ENCODE data around the gene PTPRT.

The PTPRT gene

DNA sequence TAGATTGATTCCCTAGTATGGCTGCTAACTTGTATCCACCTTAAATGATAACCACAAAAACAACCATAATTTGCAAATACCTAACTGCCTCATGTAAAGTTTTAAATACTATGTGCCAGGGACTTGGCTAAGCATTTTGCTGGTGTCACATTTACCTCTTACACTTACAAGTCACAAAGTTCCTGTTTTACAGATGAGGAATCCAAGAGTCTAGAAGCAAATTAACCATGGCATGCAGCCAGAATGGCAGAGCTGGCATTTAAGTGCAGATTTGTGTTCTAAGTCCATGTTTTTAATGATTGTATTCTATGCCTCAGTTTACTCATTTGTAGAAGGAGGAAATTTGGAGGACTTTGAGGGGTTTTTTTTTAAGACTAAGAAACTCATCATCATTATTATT is 696.7 kb downstream of the PTPRT start:
- no peak overlapping the region for H3K4me3 ChIP-seq (ENCODE audit: insufficient read depth, low read depth, low read length)
- no peaks in the 10 kb centered on the region for H3K36me3 ChIP-seq (ENCODE audit: control insufficient read depth, insufficient read depth, low read length)
- no peak overlapping the region for H3K27ac ChIP-seq (ENCODE audit: insufficient read depth, low read depth, low read length, poor library complexity, severe bottlenecking)
- H3K4me1 ChIP-seq (ENCODE audit: control insufficient read depth, insufficient read depth, low read length): no peaks in the 10 kb centered on the region
- no peaks in the 10 kb centered on the region for H3K27me3 ChIP-seq (ENCODE audit: control insufficient read depth, insufficient read depth, low read length, poor library complexity, severe bottlenecking)
- no peaks in the 10 kb centered on the region for H3K9me3 ChIP-seq (ENCODE audit: control insufficient read depth, low read length)

DNA sequence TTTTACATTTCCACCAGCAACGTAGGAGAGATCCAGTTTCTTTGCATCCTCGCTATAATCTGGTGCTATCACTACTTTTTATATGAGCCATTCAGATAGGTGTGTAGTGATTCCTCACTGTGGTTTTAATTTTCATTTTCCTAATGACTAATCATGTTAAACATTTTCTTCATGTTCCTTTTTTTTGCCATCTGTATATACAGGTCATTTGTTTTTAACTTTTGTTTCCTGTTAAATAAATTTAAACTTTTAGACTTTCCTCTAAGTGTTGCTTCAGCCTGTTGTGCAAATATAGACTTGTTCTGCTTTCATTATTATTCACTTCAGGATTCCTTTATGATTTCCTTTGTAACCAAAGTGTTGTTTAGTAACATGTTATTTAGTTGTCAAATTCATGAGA is 697.4 kb downstream of the PTPRT start:
- Histone ChIP-seq H3K27ac (ENCODE audit: insufficient read depth, low read depth, low read length, poor library complexity, severe bottlenecking) (no peak overlapping the region), H3K36me3 (ENCODE audit: control insufficient read depth, insufficient read depth, low read length) (no peaks in the 10 kb centered on the region), H3K9me3 (ENCODE audit: control insufficient read depth, low read length) (no peaks in the 10 kb centered on the region), H3K4me1 (ENCODE audit: control insufficient read depth, insufficient read depth, low read length) (no peaks in the 10 kb centered on the region), H3K4me3 (ENCODE audit: insufficient read depth, low read depth, low read length) (no peak overlapping the region), H3K27me3 (ENCODE audit: control insufficient read depth, insufficient read depth, low read length, poor library complexity, severe bottlenecking) (no peaks in the 10 kb centered on the region)
- 77% methylated on average over 2 of the region's 2 CpGs; no CpG with 5 or more reads in 1 of the 2 experiments for WGBS, 2 experiments

DNA sequence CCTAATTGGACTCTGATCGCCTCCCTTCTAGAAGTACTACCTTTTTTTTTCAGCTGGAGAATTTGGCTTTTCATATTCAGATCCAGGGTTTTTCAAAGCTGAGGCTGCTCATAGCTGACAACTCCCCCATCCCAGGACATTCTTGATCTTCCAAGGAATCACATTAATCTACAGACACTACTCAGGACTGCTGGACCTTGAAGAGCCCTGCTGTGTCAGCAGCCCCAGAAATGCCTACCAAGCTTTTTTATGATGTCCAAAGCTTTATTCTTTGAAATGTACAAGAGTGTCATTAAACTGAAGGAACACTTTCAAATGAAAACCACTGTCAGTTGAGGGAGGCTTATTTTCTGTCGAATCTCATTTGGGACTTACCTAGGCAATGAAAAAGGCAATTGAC is 704.1 kb downstream of the PTPRT start:
- Histone ChIP-seq H3K27me3 (ENCODE audit: control insufficient read depth, insufficient read depth, low read length, poor library complexity, severe bottlenecking) (no peaks in the 10 kb centered on the region), H3K9me3 (ENCODE audit: control insufficient read depth, low read length) (no peaks in the 10 kb centered on the region), H3K36me3 (ENCODE audit: control insufficient read depth, insufficient read depth, low read length) (no peaks in the 10 kb centered on the region), H3K4me1 (ENCODE audit: control insufficient read depth, insufficient read depth, low read length) (peaks cover 7% of the 10 kb centered on the region), H3K27ac (ENCODE audit: insufficient read depth, low read depth, low read length, poor library complexity, severe bottlenecking) (no peak overlapping the region), H3K4me3 (ENCODE audit: insufficient read depth, low read depth, low read length) (no peak overlapping the region)
- WGBS, 2 experiments: 83 to 86% methylated on average over 2 of the region's 2 CpGs

DNA sequence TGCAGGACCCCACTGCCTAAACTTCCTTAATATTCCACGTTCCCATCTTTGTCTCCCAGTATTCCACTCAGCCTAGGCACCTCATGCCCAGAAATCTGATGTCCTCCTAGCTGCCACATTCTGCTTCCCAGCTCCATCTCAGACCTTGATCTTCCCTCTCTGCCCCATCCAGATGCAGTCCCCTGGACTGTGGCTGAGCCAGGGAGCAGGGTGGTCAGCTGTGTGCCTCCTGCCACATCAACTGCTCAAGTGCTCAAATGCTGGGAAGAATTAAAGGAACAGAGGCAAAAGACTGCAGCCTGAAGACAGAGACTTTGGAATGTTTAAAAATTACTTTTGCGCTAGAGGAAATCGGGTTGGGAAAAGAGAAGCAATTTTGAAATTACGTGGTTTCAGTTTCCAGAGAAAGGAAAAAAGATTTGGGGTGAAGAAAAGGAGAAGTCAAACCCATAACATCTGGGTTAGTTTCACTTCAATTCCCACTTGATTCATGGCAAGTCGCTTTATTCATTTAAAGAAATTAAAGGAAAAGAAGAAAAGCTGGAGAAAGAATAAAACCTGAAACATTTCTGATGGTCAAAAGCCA is 704.8 kb downstream of the PTPRT start:
- Histone ChIP-seq H3K4me3 (ENCODE audit: insufficient read depth, low read depth, low read length) (no peak overlapping the region), H3K4me1 (ENCODE audit: control insufficient read depth, insufficient read depth, low read length) (peaks cover 7% of the 10 kb centered on the region), H3K27ac (ENCODE audit: insufficient read depth, low read depth, low read length, poor library complexity, severe bottlenecking) (no peak overlapping the region), H3K9me3 (ENCODE audit: control insufficient read depth, low read length) (no peaks in the 10 kb centered on the region), H3K36me3 (ENCODE audit: control insufficient read depth, insufficient read depth, low read length) (no peaks in the 10 kb centered on the region), H3K27me3 (ENCODE audit: control insufficient read depth, insufficient read depth, low read length, poor library complexity, severe bottlenecking) (no peaks in the 10 kb centered on the region)
- WGBS, 2 experiments: 93 to 94% methylated on average over 4 to 5 of the region's 5 CpGs

DNA sequence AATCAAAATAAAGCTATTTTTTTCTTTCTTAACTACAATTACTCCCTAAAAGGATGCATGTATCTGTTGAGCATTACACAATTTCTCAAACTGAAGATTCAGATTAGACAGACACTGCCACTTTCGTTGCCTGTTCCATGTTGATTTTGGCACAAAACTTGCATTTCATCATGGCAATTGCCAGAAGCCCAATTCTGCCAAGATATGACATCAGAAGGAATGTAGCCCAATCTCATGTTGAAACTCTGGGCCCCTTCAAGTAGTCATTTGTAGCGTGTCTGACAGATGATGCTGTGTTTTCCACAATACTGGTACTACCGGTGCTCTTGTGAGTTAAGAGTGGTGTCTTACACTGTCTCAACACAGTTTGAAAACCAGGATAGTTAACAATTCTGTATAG is 705.4 kb downstream of the PTPRT start:
- Histone ChIP-seq H3K27me3 (ENCODE audit: control insufficient read depth, insufficient read depth, low read length, poor library complexity, severe bottlenecking) (no peaks in the 10 kb centered on the region), H3K9me3 (ENCODE audit: control insufficient read depth, low read length) (no peaks in the 10 kb centered on the region), H3K4me3 (ENCODE audit: insufficient read depth, low read depth, low read length) (no peak overlapping the region), H3K4me1 (ENCODE audit: control insufficient read depth, insufficient read depth, low read length) (peaks cover 7% of the 10 kb centered on the region), H3K36me3 (ENCODE audit: control insufficient read depth, insufficient read depth, low read length) (no peaks in the 10 kb centered on the region), H3K27ac (ENCODE audit: insufficient read depth, low read depth, low read length, poor library complexity, severe bottlenecking) (no peak overlapping the region)
- 95 to 97% methylated on average over 3 of the region's 3 CpGs for WGBS, 2 experiments

DNA sequence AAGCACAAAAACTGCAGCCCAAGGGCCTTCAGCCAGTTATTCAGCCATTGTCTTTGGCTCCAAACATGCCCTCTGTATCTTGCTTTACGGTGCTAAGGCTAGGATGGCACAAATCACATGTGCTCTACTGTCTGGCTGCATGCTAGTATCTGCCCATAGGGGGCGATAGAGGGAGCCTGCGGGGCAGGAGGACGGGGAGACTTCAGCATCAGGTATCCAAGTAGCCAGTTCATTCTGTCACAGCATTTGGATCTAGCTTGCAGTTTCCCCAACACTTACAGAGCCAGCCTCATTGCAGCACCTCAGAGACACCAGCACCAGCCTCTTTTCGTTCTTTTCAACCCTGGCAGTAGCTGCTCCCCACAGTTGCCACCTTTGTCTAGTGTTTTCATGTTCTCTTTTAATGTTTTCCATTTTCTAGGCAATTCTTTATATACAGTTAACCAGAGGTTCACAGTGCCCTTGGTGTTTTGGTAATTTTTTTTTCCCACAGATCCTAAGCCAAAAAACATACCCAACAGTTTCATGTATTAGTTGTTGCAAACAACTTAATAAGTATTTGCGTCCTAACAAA is 705.9 kb downstream of the PTPRT start:
- no peaks in the 10 kb centered on the region for H3K36me3 ChIP-seq (ENCODE audit: control insufficient read depth, insufficient read depth, low read length)
- 34 to 36% methylated on average over 6 of the region's 6 CpGs for WGBS, 2 experiments
- H3K9me3 ChIP-seq (ENCODE audit: control insufficient read depth, low read length): no peaks in the 10 kb centered on the region
- H3K4me3 ChIP-seq (ENCODE audit: insufficient read depth, low read depth, low read length): no peak overlapping the region
- H3K4me1 ChIP-seq (ENCODE audit: control insufficient read depth, insufficient read depth, low read length): peaks cover 7% of the 10 kb centered on the region
- H3K27me3 ChIP-seq (ENCODE audit: control insufficient read depth, insufficient read depth, low read length, poor library complexity, severe bottlenecking): no peaks in the 10 kb centered on the region
- no peak overlapping the region for H3K27ac ChIP-seq (ENCODE audit: insufficient read depth, low read depth, low read length, poor library complexity, severe bottlenecking)

DNA sequence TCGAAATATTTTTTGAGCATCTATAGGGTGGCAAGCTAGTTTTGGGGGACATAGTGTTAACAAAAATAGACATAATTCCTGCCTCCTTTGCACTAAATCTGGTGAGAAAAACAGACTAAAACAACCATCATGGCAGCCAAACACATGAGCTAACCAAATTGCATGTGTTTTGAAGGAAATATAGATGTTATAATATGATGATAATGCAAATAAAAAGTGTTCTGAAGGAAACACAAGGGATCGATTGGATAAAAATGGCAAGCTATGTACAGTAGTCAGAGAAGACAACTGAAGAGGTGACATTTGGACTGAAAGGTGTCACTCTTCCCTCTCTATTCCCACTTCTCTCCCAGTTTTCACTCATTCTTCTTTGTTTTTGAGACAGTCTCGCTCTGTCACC is 706.9 kb downstream of the PTPRT start:
- H3K36me3 ChIP-seq (ENCODE audit: control insufficient read depth, insufficient read depth, low read length): no peaks in the 10 kb centered on the region
- no peaks in the 10 kb centered on the region for H3K9me3 ChIP-seq (ENCODE audit: control insufficient read depth, low read length)
- H3K4me1 ChIP-seq (ENCODE audit: control insufficient read depth, insufficient read depth, low read length): peaks cover 7% of the 10 kb centered on the region
- 95 to 97% methylated on average over 2 of the region's 3 CpGs for WGBS, 2 experiments
- no peak overlapping the region for H3K27ac ChIP-seq (ENCODE audit: insufficient read depth, low read depth, low read length, poor library complexity, severe bottlenecking)
- H3K4me3 ChIP-seq (ENCODE audit: insufficient read depth, low read depth, low read length): no peak overlapping the region
- H3K27me3 ChIP-seq (ENCODE audit: control insufficient read depth, insufficient read depth, low read length, poor library complexity, severe bottlenecking): no peaks in the 10 kb centered on the region

DNA sequence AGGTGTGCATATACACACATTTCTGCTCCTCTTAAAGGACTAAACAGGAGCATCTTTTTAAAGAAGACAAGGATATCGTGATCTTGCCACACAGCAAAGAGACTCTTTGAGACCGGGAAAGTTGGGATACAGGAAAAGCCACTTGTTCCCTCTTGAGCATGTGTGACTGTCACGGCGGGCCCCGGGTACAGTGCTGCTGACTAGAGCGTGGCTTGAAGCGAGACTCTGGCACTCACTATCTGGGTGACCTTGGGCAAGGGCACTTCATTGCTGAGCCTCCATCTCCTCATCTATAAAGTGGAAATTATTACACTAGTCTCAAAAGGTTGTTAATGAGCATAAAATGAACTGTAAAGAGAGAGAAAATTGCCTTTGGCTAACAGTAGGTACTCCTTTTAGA is 713.9 kb downstream of the PTPRT start:
- WGBS, 2 experiments: 94 to 96% methylated on average over 7 of the region's 7 CpGs
- Histone ChIP-seq H3K27me3 (ENCODE audit: control insufficient read depth, insufficient read depth, low read length, poor library complexity, severe bottlenecking) (no peaks in the 10 kb centered on the region), H3K4me3 (ENCODE audit: insufficient read depth, low read depth, low read length) (no peak overlapping the region), H3K9me3 (ENCODE audit: control insufficient read depth, low read length) (no peaks in the 10 kb centered on the region), H3K4me1 (ENCODE audit: control insufficient read depth, insufficient read depth, low read length) (no peaks in the 10 kb centered on the region), H3K36me3 (ENCODE audit: control insufficient read depth, insufficient read depth, low read length) (no peaks in the 10 kb centered on the region), H3K27ac (ENCODE audit: insufficient read depth, low read depth, low read length, poor library complexity, severe bottlenecking) (no peak overlapping the region)

DNA sequence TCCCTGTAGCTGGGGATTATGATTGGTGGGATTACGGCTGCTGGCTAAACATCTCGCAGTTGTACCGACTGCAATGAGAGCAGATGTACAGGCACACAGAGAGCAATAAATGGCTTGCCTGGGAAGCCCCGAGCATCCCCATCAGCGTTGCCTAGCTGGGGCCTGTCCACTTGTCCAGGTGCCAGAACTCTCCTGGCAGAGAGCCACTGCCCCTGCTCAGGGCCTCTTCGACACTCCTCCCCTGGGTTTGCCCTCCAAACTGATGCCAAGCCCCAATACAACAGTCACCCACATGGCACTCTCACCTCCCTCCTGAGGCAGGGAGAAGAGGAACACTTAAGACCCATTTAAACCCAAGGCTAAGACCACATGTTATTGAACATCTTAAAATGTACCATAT is 715.1 kb downstream of the PTPRT start:
- Histone ChIP-seq H3K4me1 (ENCODE audit: control insufficient read depth, insufficient read depth, low read length) (no peaks in the 10 kb centered on the region), H3K27ac (ENCODE audit: insufficient read depth, low read depth, low read length, poor library complexity, severe bottlenecking) (no peak overlapping the region), H3K36me3 (ENCODE audit: control insufficient read depth, insufficient read depth, low read length) (no peaks in the 10 kb centered on the region), H3K27me3 (ENCODE audit: control insufficient read depth, insufficient read depth, low read length, poor library complexity, severe bottlenecking) (no peaks in the 10 kb centered on the region), H3K9me3 (ENCODE audit: control insufficient read depth, low read length) (no peaks in the 10 kb centered on the region), H3K4me3 (ENCODE audit: insufficient read depth, low read depth, low read length) (no peak overlapping the region)
- 90 to 94% methylated on average over 6 of the region's 6 CpGs for WGBS, 2 experiments

DNA sequence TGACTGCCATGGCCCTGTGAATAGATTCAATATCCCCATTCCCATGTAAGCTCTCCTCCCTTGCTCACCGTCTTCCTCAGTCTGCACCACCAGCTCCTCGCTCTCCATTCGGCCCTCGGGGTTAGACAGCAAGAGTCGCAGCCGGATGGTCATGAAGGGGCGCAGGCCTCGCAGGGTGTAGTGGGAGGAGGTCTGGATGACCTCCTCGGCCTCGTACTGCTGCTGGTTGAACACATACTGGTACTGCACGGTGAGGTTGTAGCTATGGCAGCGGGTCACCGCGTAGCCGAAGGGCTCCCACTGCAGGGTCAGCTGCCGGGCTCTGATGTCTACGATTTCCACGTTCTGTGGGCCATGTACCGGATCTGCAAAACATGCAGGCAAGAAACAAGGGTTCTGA is 717.5 kb downstream of the PTPRT start:
- no peak overlapping the region for H3K4me3 ChIP-seq (ENCODE audit: insufficient read depth, low read depth, low read length)

More for the DNA sequence above, 717.5 kb downstream of the PTPRT start:
- no peaks in the 10 kb centered on the region for H3K9me3 ChIP-seq (ENCODE audit: control insufficient read depth, low read length)
- no peaks in the 10 kb centered on the region for H3K36me3 ChIP-seq (ENCODE audit: control insufficient read depth, insufficient read depth, low read length)
- WGBS, 2 experiments: 94 to 95% methylated on average over 19 of the region's 19 CpGs
- no peak overlapping the region for H3K27ac ChIP-seq (ENCODE audit: insufficient read depth, low read depth, low read length, poor library complexity, severe bottlenecking)
- no peaks in the 10 kb centered on the region for H3K4me1 ChIP-seq (ENCODE audit: control insufficient read depth, insufficient read depth, low read length)
- no peaks in the 10 kb centered on the region for H3K27me3 ChIP-seq (ENCODE audit: control insufficient read depth, insufficient read depth, low read length, poor library complexity, severe bottlenecking)
